AG09319 (cell line): ENCODE measurements around the gene LMX1B.

ENCODE experiments used
- DNase-seq: peaks from one replicate; pipeline ENCODE4 v3.0.0-alpha.2; 2010; ENCODE audit warnings: low read depth; ENCODE audit errors: extremely low read depth
- TF ChIP-seq, protein P1 (sequence below): IDR thresholded peaks from 2 replicates; pipeline ENCODE4 v1.5.1; 2011; ENCODE audit warnings: low read depth, mild to moderate bottlenecking, inconsistent platforms, low read length, moderate library complexity

The LMX1B gene

GRCh38 chr9:126663661-126664072 is 49.9 kb downstream of the LMX1B start:
- no peak for DNase-seq
- TF ChIP-seq, protein P1, sequence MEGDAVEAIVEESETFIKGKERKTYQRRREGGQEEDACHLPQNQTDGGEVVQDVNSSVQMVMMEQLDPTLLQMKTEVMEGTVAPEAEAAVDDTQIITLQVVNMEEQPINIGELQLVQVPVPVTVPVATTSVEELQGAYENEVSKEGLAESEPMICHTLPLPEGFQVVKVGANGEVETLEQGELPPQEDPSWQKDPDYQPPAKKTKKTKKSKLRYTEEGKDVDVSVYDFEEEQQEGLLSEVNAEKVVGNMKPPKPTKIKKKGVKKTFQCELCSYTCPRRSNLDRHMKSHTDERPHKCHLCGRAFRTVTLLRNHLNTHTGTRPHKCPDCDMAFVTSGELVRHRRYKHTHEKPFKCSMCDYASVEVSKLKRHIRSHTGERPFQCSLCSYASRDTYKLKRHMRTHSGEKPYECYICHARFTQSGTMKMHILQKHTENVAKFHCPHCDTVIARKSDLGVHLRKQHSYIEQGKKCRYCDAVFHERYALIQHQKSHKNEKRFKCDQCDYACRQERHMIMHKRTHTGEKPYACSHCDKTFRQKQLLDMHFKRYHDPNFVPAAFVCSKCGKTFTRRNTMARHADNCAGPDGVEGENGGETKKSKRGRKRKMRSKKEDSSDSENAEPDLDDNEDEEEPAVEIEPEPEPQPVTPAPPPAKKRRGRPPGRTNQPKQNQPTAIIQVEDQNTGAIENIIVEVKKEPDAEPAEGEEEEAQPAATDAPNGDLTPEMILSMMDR: no peak

GRCh38 chr9:126664900-126665643 is 51.3 kb downstream of the LMX1B start:
- no peak for DNase-seq
- TF ChIP-seq, protein P1: no peak

DNA sequence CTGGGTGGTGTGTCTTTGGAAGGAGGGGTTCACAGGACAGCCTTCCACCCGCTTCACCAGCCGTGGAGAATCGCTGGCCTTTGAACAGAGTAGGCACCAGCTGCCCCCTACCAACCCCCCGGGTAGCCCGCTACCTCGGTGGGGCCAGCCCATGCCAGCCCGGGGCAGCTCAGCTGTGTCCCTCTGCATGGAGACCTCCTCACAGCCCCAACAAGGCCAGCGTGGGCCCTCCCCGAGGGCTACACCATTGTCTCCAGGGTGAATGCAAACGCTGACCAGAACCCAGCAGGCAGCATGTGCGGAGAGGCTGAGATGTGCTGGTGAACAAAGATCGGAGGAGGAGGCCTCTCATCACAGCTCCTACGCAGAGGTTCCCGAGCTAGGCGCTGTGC is 51.9 kb downstream of the LMX1B start:
- no peak for DNase-seq
- TF ChIP-seq, protein P1: no peak

GRCh38 chr9:126666155-126666803 is 52.6 kb downstream of the LMX1B start:
- TF ChIP-seq, protein P1: no peak
- DNase-seq: no peak

DNA sequence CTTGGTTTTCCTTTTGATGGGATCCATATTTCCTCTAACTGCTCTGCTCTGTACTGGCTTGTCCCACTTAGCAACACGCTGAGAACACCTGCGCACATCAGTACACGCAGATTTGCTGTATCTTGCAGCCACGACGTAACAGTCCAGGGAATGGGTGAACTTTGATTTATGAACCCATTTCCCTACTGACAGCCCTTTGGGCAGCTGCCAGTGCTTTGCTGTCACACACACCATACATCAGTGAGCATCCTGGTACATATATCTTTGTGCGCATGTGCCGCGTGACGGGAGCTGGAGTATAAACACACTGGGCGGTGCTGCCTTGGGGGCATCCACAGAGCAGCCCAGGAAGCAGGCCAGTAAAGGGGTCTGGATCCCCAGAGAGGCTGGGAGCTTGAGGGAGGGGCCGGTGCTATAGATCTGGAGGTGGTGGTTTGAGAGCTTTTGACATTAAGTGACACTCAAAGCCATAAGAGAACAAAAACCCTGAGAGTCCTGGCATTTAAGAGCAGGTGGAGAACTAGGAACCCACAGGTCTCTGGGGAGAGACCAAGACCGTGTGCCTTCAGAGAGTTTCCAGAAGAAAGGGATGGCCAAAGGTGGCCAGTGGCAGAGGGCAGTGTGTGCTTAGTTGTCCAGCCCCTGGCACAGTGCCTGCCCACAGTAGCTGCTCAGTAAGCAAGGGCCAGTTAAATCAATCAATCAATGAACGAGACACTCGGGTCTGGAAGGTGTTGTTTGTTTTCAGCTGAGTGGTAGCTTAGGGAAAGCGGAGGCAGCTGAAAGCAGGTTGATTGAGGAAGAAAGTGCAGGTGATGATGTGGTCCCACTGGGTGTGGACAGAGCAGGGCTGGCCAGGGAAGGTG is 53.7 kb downstream of the LMX1B start:
- TF ChIP-seq, protein P1: no peak
- no peak for DNase-seq

GRCh38 chr9:126668058-126668457 is 54.3 kb downstream of the LMX1B start:
- TF ChIP-seq, protein P1: no peak
- DNase-seq: no peak
